Neural cell (in vitro differentiated cells): ENCODE measurements around the gene GAD2. TPM values are rescaled to one million over a fixed set of nuclear protein-coding genes. Genes with fewer than 3 reads are reported as not detected.
A peak's percentile ranks its signal among the peaks of the same experiment; 100 is the strongest.

Experiments
- H2AFZ ChIP-seq: fragments of 200-600, 300-800 bp; sonication (generic), shearing (Covaris generic); 2 replicates; pipeline ENCODE4 v1.6.0; 2014; ENCODE audit warnings: low read depth, mild to moderate bottlenecking, antibody characterized with exemption, low read length, moderate library complexity
- H3F3A ChIP-seq: fragments of 200-600 bp; shearing (Covaris generic); 2 replicates; pipeline ENCODE4 v1.6.1; 2016; ENCODE audit warnings: mild to moderate bottlenecking, moderate library complexity, mixed read lengths, antibody characterized with exemption, low read length; ENCODE audit not compliant: insufficient read depth, poor library complexity, severe bottlenecking
- H3K27ac ChIP-seq: fragments of 200-600, 300-800 bp; sonication (generic), shearing (Covaris generic); 2 replicates; pipeline ENCODE4 v1.5.1; 2014; ENCODE audit warnings: mild to moderate bottlenecking, low read length, moderate library complexity
- H3K27me3 ChIP-seq: fragments of 300-800, 200-600 bp; sonication (generic), shearing (Covaris generic); 2 replicates; pipeline ENCODE4 v1.6.0; 2014; ENCODE audit warnings: mild to moderate bottlenecking, low read depth, low read length, moderate library complexity; ENCODE audit not compliant: insufficient read depth
- H3K36me3 ChIP-seq: fragments of 300-800, 200-600 bp; sonication (generic), shearing (Covaris generic); 2 replicates; pipeline ENCODE4 v1.5.1; 2014; ENCODE audit warnings: mild to moderate bottlenecking, antibody characterized with exemption, low read length, moderate library complexity; ENCODE audit not compliant: insufficient read depth
- H3K4me2 ChIP-seq: fragments of 300-800, 200-600 bp; sonication (generic), shearing (Covaris generic); 2 replicates; pipeline ENCODE4 v1.6.0; 2014; ENCODE audit warnings: mild to moderate bottlenecking, low read length
- H3K4me3 ChIP-seq: fragments of 300-800, 200-600 bp; sonication (generic), shearing (Covaris generic); 2 replicates; pipeline ENCODE4 v1.5.1; 2014; ENCODE audit warnings: mild to moderate bottlenecking, low read length, moderate library complexity
- H3K79me2 ChIP-seq: fragments of 200-600 bp; shearing (Covaris generic); replicated peaks from 2 replicates; pipeline ENCODE4 v1.6.0; 2014; ENCODE audit warnings: mild to moderate bottlenecking, low read length, moderate library complexity; ENCODE audit not compliant: insufficient read depth
- H3K9ac ChIP-seq: fragments of 300-800, 200-600 bp; sonication (generic), shearing (Covaris generic); 2 replicates; pipeline ENCODE4 v1.6.1; 2016; ENCODE audit warnings: mild to moderate bottlenecking, low read length, mixed read lengths
- H3K9me2 ChIP-seq: fragments of 200-600 bp; shearing (Covaris generic); 2 replicates; pipeline ENCODE4 v1.6.1; 2016; ENCODE audit warnings: mild to moderate bottlenecking, low read length, mixed read lengths; ENCODE audit not compliant: insufficient read depth
- H3K9me3 ChIP-seq: fragments of 200-600, 300-800 bp; sonication (generic), shearing (Covaris generic); 2 replicates; pipeline ENCODE4 v1.6.1; 2016; ENCODE audit warnings: mild to moderate bottlenecking, mixed run types, low read length, moderate library complexity, mixed read lengths
- H4K20me1 ChIP-seq: fragments of 200-600 bp; shearing (Covaris generic); 2 replicates; pipeline ENCODE4 v1.6.1; 2016; ENCODE audit warnings: mild to moderate bottlenecking, mixed run types; ENCODE audit not compliant: insufficient read depth
- EP300 ChIP-seq: fragments of 450-650 bp; conservative IDR thresholded peaks from 2 replicates; pipeline ENCODE4 v1.6.1; 2014; ENCODE audit warnings: antibody characterized with exemption, mild to moderate bottlenecking, moderate library complexity; ENCODE audit not compliant: poor library complexity, severe bottlenecking
- EZH2 ChIP-seq: fragments of 200-600, 300-800 bp; shearing (Covaris generic), sonication (generic); IDR thresholded peaks from 2 replicates; pipeline ENCODE4 v1.6.1; 2014; ENCODE audit warnings: antibody characterized with exemption, low read length, borderline replicate concordance, mild to moderate bottlenecking; ENCODE audit not compliant: insufficient read depth, poor library complexity, severe bottlenecking
- MXI1 ChIP-seq: fragments of 450-650 bp; conservative IDR thresholded peaks from 2 replicates; pipeline ENCODE4 v1.6.1; 2014; ENCODE audit warnings: antibody characterized with exemption, mild to moderate bottlenecking; ENCODE audit not compliant: poor library complexity, severe bottlenecking
- POLR2AphosphoS5 ChIP-seq: IDR thresholded peaks from 2 replicates; pipeline ENCODE4 v1.6.1; 2012
- RAD21 ChIP-seq: fragments of 450-650 bp; conservative IDR thresholded peaks from 2 replicates; pipeline ENCODE4 v1.6.1; 2014; ENCODE audit warnings: antibody characterized with exemption, mild to moderate bottlenecking, moderate library complexity
- SMC3 ChIP-seq: fragments of 450-650 bp; conservative IDR thresholded peaks from 2 replicates; pipeline ENCODE4 v1.6.1; 2014; ENCODE audit warnings: antibody characterized with exemption, mild to moderate bottlenecking, moderate library complexity; ENCODE audit not compliant: poor library complexity
- TAF1 ChIP-seq: IDR thresholded peaks from 2 replicates; pipeline ENCODE4 v1.6.1; 2012; ENCODE audit warnings: low read depth
- polyA plus RNA-seq: library from polyadenylated mRNA; depleted of rRNA; stranded (reverse); fragments of >200 nt; gene quantifications from 2 replicates; pipeline ENCODE4 v1.2.3, GENCODE V29; 2014
- TF ChIP-seq, protein P1 (sequence below): fragments of 450-650 bp; IDR thresholded peaks from 2 replicates; pipeline ENCODE4 v1.5.1; 2014; ENCODE audit warnings: antibody characterized with exemption, mild to moderate bottlenecking, moderate library complexity; ENCODE audit not compliant: poor library complexity, severe bottlenecking
- TF ChIP-seq, protein P2 (sequence below): IDR thresholded peaks from 2 replicates; pipeline ENCODE4 v1.6.1; 2012; ENCODE audit warnings: borderline replicate concordance

Gene GAD2
- polyA plus RNA-seq, 1 donor from 2014 or later, result 192 TPM

- Histone ChIP-seq H3K9me3 (no peaks in the 10 kb centered on the region), H3F3A (peaks cover 7% of the 10 kb centered on the region), H3K79me2 (no peaks in the 10 kb centered on the region), H3K4me2 (no peak overlapping the region), H3K9me2 (no peaks in the 10 kb centered on the region), H4K20me1 (no peaks in the 10 kb centered on the region), H2AFZ (no peak overlapping the region), H3K27ac (peak overlapping the region; percentile 45), H3K27me3 (no peaks in the 10 kb centered on the region), H3K9ac (no peak overlapping the region), H3K36me3 (peaks cover 41% of the 10 kb centered on the region), H3K4me3 (no peak overlapping the region)
- TF ChIP-seq SMC3 (no peak), EP300 (no peak), RAD21 (no peak), EZH2 (no peak), TAF1 (no peak), MXI1 (no peak), POLR2AphosphoS5 (no peak)
- TF ChIP-seq, protein P1, sequence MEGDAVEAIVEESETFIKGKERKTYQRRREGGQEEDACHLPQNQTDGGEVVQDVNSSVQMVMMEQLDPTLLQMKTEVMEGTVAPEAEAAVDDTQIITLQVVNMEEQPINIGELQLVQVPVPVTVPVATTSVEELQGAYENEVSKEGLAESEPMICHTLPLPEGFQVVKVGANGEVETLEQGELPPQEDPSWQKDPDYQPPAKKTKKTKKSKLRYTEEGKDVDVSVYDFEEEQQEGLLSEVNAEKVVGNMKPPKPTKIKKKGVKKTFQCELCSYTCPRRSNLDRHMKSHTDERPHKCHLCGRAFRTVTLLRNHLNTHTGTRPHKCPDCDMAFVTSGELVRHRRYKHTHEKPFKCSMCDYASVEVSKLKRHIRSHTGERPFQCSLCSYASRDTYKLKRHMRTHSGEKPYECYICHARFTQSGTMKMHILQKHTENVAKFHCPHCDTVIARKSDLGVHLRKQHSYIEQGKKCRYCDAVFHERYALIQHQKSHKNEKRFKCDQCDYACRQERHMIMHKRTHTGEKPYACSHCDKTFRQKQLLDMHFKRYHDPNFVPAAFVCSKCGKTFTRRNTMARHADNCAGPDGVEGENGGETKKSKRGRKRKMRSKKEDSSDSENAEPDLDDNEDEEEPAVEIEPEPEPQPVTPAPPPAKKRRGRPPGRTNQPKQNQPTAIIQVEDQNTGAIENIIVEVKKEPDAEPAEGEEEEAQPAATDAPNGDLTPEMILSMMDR, result no peak
- TF ChIP-seq, protein P2, sequence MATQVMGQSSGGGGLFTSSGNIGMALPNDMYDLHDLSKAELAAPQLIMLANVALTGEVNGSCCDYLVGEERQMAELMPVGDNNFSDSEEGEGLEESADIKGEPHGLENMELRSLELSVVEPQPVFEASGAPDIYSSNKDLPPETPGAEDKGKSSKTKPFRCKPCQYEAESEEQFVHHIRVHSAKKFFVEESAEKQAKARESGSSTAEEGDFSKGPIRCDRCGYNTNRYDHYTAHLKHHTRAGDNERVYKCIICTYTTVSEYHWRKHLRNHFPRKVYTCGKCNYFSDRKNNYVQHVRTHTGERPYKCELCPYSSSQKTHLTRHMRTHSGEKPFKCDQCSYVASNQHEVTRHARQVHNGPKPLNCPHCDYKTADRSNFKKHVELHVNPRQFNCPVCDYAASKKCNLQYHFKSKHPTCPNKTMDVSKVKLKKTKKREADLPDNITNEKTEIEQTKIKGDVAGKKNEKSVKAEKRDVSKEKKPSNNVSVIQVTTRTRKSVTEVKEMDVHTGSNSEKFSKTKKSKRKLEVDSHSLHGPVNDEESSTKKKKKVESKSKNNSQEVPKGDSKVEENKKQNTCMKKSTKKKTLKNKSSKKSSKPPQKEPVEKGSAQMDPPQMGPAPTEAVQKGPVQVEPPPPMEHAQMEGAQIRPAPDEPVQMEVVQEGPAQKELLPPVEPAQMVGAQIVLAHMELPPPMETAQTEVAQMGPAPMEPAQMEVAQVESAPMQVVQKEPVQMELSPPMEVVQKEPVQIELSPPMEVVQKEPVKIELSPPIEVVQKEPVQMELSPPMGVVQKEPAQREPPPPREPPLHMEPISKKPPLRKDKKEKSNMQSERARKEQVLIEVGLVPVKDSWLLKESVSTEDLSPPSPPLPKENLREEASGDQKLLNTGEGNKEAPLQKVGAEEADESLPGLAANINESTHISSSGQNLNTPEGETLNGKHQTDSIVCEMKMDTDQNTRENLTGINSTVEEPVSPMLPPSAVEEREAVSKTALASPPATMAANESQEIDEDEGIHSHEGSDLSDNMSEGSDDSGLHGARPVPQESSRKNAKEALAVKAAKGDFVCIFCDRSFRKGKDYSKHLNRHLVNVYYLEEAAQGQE, result no peak
Measured at GRCh38 chr10:26243351-26243720, 26.8 kb downstream of the GAD2 start.

- Histone ChIP-seq H3K27me3 (no peaks in the 10 kb centered on the region), H3K27ac (no peak overlapping the region), H3F3A (no peaks in the 10 kb centered on the region), H4K20me1 (no peaks in the 10 kb centered on the region), H3K9ac (no peak overlapping the region), H3K79me2 (no peaks in the 10 kb centered on the region), H3K4me3 (no peak overlapping the region), H3K4me2 (no peak overlapping the region), H3K9me2 (no peaks in the 10 kb centered on the region), H2AFZ (no peak overlapping the region), H3K36me3 (peaks cover 39% of the 10 kb centered on the region), H3K9me3 (no peaks in the 10 kb centered on the region)
- no peak for TF ChIP-seq RAD21
- no peak for TF ChIP-seq SMC3
- TF ChIP-seq POLR2AphosphoS5, result no peak
- TF ChIP-seq TAF1, result no peak
- TF ChIP-seq EP300, result no peak
- TF ChIP-seq, protein P2, result no peak
Measured at GRCh38 chr10:26249681-26250080, 33.1 kb downstream of the GAD2 start.
